ENCODE data around the gene MSMO1. TPM values are rescaled to one million over a fixed set of nuclear protein-coding genes. Genes with fewer than 3 reads are reported as not detected.

The MSMO1 gene
- total RNA-seq, 1 experiment from 2014 or later, result 72.9 TPM

DNA sequence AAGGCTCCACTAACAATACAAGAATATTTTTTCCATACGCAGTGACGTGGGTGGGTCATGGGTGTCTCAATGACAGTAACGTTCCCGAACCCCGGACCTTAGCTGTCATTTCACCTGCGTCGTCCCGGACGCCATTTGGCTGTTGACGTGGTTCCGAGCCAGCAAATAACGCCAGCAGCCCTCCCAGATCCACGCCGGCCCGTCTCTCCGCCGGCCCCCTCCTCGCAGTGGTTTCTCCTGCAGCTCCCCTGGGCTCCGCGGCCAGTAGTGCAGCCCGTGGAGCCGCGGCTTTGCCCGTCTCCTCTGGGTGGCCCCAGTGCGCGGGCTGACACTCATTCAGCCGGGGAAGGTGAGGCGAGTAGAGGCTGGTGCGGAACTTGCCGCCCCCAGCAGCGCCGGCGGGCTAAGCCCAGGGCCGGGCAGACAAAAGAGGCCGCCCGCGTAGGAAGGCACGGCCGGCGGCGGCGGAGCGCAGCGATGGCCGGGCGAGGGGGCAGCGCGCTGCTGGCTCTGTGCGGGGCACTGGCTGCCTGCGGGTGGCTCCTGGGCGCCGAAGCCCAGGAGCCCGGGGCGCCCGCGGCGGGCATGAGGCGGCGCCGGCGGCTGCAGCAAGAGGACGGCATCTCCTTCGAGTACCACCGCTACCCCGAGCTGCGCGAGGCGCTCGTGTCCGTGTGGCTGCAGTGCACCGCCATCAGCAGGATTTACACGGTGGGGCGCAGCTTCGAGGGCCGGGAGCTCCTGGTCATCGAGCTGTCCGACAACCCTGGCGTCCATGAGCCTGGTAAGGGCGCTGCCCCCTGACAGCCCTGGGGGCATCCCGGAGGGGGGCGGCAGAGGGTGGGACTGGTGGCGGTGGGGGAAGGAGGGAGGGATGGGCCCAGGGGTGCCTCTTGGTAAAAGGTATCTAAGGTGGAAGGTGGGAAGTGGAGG is 51.5 kb downstream of the MSMO1 start, which contains the start of gene CPE (continued):
- TF ChIP-seq, protein P1, sequence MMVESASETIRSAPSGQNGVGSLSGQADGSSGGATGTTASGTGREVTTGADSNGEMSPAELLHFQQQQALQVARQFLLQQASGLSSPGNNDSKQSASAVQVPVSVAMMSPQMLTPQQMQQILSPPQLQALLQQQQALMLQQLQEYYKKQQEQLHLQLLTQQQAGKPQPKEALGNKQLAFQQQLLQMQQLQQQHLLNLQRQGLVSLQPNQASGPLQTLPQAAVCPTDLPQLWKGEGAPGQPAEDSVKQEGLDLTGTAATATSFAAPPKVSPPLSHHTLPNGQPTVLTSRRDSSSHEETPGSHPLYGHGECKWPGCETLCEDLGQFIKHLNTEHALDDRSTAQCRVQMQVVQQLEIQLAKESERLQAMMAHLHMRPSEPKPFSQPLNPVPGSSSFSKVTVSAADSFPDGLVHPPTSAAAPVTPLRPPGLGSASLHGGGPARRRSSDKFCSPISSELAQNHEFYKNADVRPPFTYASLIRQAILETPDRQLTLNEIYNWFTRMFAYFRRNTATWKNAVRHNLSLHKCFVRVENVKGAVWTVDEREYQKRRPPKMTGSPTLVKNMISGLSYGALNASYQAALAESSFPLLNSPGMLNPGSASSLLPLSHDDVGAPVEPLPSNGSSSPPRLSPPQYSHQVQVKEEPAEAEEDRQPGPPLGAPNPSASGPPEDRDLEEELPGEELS (CRISPR knock-in tag; IDR thresholded peaks at IDR 0.05), result peak; percentile 55; the same call in 1 of the 2 replicates
- TF ChIP-seq, protein P2, sequence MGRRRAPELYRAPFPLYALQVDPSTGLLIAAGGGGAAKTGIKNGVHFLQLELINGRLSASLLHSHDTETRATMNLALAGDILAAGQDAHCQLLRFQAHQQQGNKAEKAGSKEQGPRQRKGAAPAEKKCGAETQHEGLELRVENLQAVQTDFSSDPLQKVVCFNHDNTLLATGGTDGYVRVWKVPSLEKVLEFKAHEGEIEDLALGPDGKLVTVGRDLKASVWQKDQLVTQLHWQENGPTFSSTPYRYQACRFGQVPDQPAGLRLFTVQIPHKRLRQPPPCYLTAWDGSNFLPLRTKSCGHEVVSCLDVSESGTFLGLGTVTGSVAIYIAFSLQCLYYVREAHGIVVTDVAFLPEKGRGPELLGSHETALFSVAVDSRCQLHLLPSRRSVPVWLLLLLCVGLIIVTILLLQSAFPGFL (CRISPR knock-in tag; IDR thresholded peaks at IDR 0.05; ENCODE audit: borderline replicate concordance), result no peak
- TF ChIP-seq, protein P3, sequence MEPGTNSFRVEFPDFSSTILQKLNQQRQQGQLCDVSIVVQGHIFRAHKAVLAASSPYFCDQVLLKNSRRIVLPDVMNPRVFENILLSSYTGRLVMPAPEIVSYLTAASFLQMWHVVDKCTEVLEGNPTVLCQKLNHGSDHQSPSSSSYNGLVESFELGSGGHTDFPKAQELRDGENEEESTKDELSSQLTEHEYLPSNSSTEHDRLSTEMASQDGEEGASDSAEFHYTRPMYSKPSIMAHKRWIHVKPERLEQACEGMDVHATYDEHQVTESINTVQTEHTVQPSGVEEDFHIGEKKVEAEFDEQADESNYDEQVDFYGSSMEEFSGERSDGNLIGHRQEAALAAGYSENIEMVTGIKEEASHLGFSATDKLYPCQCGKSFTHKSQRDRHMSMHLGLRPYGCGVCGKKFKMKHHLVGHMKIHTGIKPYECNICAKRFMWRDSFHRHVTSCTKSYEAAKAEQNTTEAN (CRISPR knock-in tag; IDR thresholded peaks at IDR 0.05), result no peak
- TF ChIP-seq, protein P4, sequence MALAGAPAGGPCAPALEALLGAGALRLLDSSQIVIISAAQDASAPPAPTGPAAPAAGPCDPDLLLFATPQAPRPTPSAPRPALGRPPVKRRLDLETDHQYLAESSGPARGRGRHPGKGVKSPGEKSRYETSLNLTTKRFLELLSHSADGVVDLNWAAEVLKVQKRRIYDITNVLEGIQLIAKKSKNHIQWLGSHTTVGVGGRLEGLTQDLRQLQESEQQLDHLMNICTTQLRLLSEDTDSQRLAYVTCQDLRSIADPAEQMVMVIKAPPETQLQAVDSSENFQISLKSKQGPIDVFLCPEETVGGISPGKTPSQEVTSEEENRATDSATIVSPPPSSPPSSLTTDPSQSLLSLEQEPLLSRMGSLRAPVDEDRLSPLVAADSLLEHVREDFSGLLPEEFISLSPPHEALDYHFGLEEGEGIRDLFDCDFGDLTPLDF (CRISPR knock-in tag; IDR thresholded peaks at IDR 0.05), result no peak; the same call in 1 of the 2 replicates
- TF ChIP-seq FOXJ3 (CRISPR knock-in tag; IDR thresholded peaks at IDR 0.05; ENCODE audit: borderline replicate concordance) (no peak), JUN (CRISPR knock-in tag; IDR thresholded peaks at IDR 0.05) (no peak), SOX15 (CRISPR knock-in tag; IDR thresholded peaks at IDR 0.05) (no peak), RORB (CRISPR knock-in tag; IDR thresholded peaks at IDR 0.05) (no peak), SMAD3 (CRISPR knock-in tag; IDR thresholded peaks at IDR 0.05; ENCODE audit: borderline replicate concordance) (no peak), ZNF232 (CRISPR knock-in tag; IDR thresholded peaks at IDR 0.05) (no peak), TCF7 (CRISPR knock-in tag; IDR thresholded peaks at IDR 0.05; ENCODE audit: low read depth) (no peak), GABPB1 (CRISPR knock-in tag; IDR thresholded peaks at IDR 0.05) (peak; percentile 77; the same call in 1 of the 2 replicates)
- TF ChIP-seq, protein P5, sequence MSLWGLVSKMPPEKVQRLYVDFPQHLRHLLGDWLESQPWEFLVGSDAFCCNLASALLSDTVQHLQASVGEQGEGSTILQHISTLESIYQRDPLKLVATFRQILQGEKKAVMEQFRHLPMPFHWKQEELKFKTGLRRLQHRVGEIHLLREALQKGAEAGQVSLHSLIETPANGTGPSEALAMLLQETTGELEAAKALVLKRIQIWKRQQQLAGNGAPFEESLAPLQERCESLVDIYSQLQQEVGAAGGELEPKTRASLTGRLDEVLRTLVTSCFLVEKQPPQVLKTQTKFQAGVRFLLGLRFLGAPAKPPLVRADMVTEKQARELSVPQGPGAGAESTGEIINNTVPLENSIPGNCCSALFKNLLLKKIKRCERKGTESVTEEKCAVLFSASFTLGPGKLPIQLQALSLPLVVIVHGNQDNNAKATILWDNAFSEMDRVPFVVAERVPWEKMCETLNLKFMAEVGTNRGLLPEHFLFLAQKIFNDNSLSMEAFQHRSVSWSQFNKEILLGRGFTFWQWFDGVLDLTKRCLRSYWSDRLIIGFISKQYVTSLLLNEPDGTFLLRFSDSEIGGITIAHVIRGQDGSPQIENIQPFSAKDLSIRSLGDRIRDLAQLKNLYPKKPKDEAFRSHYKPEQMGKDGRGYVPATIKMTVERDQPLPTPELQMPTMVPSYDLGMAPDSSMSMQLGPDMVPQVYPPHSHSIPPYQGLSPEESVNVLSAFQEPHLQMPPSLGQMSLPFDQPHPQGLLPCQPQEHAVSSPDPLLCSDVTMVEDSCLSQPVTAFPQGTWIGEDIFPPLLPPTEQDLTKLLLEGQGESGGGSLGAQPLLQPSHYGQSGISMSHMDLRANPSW (CRISPR knock-in tag; conservative IDR thresholded peaks at IDR 0.05; ENCODE audit: low read depth), result no peak
- TF ChIP-seq, protein P6, sequence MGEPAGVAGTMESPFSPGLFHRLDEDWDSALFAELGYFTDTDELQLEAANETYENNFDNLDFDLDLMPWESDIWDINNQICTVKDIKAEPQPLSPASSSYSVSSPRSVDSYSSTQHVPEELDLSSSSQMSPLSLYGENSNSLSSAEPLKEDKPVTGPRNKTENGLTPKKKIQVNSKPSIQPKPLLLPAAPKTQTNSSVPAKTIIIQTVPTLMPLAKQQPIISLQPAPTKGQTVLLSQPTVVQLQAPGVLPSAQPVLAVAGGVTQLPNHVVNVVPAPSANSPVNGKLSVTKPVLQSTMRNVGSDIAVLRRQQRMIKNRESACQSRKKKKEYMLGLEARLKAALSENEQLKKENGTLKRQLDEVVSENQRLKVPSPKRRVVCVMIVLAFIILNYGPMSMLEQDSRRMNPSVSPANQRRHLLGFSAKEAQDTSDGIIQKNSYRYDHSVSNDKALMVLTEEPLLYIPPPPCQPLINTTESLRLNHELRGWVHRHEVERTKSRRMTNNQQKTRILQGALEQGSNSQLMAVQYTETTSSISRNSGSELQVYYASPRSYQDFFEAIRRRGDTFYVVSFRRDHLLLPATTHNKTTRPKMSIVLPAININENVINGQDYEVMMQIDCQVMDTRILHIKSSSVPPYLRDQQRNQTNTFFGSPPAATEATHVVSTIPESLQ (CRISPR knock-in tag; IDR thresholded peaks at IDR 0.05), result no peak

Data from WTC11 (cell line).